GM12892 (cell line): ENCODE measurements around the gene DNAJC13.

Source experiments
- POLR2A ChIP-seq: IDR thresholded peaks from 2 replicates; pipeline ENCODE4 v1.6.1; 2011; ENCODE audit warnings: low read depth, low read length, control low read depth
- POLR2AphosphoS5 ChIP-seq: IDR thresholded peaks from 2 replicates; pipeline ENCODE4 v1.6.1; 2011; ENCODE audit warnings: low read depth, low read length, control low read depth

- no peak for TF ChIP-seq POLR2AphosphoS5
- TF ChIP-seq POLR2A, result no peak
These were observed 38.8 kb downstream of the DNAJC13 start for GRCh38 chr3:132456136-132456535.
